Pancreas (tissue), 10 donors: ENCODE measurements around the gene CCDC148. TPM values are rescaled to one million over a fixed set of nuclear protein-coding genes. Genes with fewer than 3 reads are reported as not detected.
"Not testable (repeated sequence)": the region's sequence is repeated elsewhere in the genome, so short reads cannot be mapped to it uniquely, and the experiment has no call there.

Source experiments
- ATAC-seq, 4 donors: fragments of 200-7000 bp; cut with Tn5 transposase; one replicate each; pipeline versions ENCODE4 v1.8.0 to v1.9.1; 2020; ENCODE audit warnings: mild to moderate bottlenecking in 4 of 4, moderate library complexity in 4 of 4
- DNase-seq, 6 donors: peaks; one replicate each; pipeline ENCODE4 v3.0.0-alpha.2; 2020
- FAIRE-seq: peaks from 2 replicates; lab custom pipeline; 2012; peaks lifted over from hg19 to GRCh38; lab: Jason Lieb, UNC
- H3K27ac ChIP-seq, 4 donors: fragments of 200-600 bp; sonication (generic); 1 replicate in 3 of 4; 2 replicates in 1 of 4; pipeline versions ENCODE4 v1.5.0 to v1.8.0; 2020
- H3K27me3 ChIP-seq, 4 donors: fragments of 200-600 bp; one replicate each; pipeline ENCODE4 v1.8.0; 2021
- H3K36me3 ChIP-seq, 3 donors: fragments of 200-600 bp; sonication (generic) in 1 of 3; one replicate each; pipeline versions ENCODE4 v1.5.0 to v1.8.0; 2020 to 2021
- H3K4me1 ChIP-seq, 3 donors: fragments of 200-600 bp; one replicate each; pipeline ENCODE4 v1.8.0; 2021
- H3K4me3 ChIP-seq, 4 donors: fragments of 200-600 bp; sonication (generic) in 2 of 4; one replicate each; pipeline versions ENCODE4 v1.5.0 to v1.8.0; 2020 to 2021
- H3K9me3 ChIP-seq, 4 donors: fragments of 200-600 bp; one replicate each; pipeline ENCODE4 v1.8.0; 2021
- CTCF ChIP-seq, 4 donors: fragments of 200-600 bp; sonication (generic) in 3 of 4; IDR thresholded peaks; one replicate each; pipeline versions ENCODE4 v1.5.0 to v1.8.0; 2021; ENCODE audit warnings: antibody characterized with exemption in 4 of 4
- WGBS, 2 donors: extraction: QIAGEN DNeasy Blood & Tissue Kit; methylation state at CpG; one replicate each; pipeline ENCODE4 v1.1.7; 2013; 5-methylcytosine and 5-hydroxymethylcytosine counted together
- intact Hi-C, 3 donors: fragments of 100-400 bp; cut with DNase I; formaldehyde crosslinking; loops; one replicate each; pipeline versions ENCODE4 v1.11.1 to v1.14.2; 2022
- polyA plus RNA-seq, 2 donors: library from polyadenylated mRNA; stranded (reverse); fragments of 200-250 nt; gene quantifications; one replicate each; pipeline ENCODE4 v1.2.3, GENCODE V29; 2013
- total RNA-seq, 6 donors: library from RNA; stranded (reverse); fragmentation: NEBNext Ultra II Directional in 4 of 6; extraction: Animal tissue kit (Norgen Biotek cat#: 25700) in 4 of 6; gene quantifications; one replicate each; pipeline versions ENCODE4 v1.2.1 to v1.2.4, GENCODE V29; 2021 to 2023
- donor health status: healthy with polysubstance abuse.
- donor health status: DM: no; HTN: no; CAD: no; lungs with moderate emphysema.
- donor health status: DM: no; HTN: no; CAD: no.
- donor health status: control.
- donor health status: control.
- donor health status: Bipolar disorder and iron deficiency.
- donor health status: DM: yes; HTN: yes; CAD: no.
- donor health status: DM: no; HTN: no; CAD: no.
- donor health status: DM: no; HTN: no; CAD: no.
- donor health status: DM: yes; HTN: yes; CAD: no.

Gene CCDC148
- total and polyA plus RNA-seq, 8 donors = 0.38 to 1.5 (median 0.79) TPM

GRCh38 chr2:158339513-158339912 lies 117.0 kb downstream of the CCDC148 start:
- ATAC-seq = no peak
- FAIRE-seq = no peak
- Histone ChIP-seq H3K9me3 (no peaks in the 10 kb centered on the region), H3K4me3 (no peak overlapping the region), H3K4me1 (no peaks in the 10 kb centered on the region), H3K27me3 (no peaks in the 10 kb centered on the region), H3K36me3 (no peaks in the 10 kb centered on the region), H3K27ac (no peak overlapping the region)
- DNase-seq = no peak
- intact Hi-C loops = no loop called here
- no peak for TF ChIP-seq CTCF (IDR thresholded peaks at IDR 0.05)

- TF ChIP-seq CTCF (IDR thresholded peaks at IDR 0.05) = no peak
- no peaks in the 10 kb centered on the region for H3K27me3 ChIP-seq
- DNase-seq (no peak), FAIRE-seq (no peak), ATAC-seq (no peak)
- H3K4me1 ChIP-seq = no peaks in the 10 kb centered on the region
- H3K27ac ChIP-seq = no peak overlapping the region
- H3K9me3 ChIP-seq = no peaks in the 10 kb centered on the region
- intact Hi-C loops = no loop called here
- H3K4me3 ChIP-seq = no peak overlapping the region
- H3K36me3 ChIP-seq = no peaks in the 10 kb centered on the region
Observed at GRCh38 chr2:158337018-158337417, 119.5 kb downstream of the CCDC148 start.

GRCh38 chr2:158331799-158332198 lies 124.8 kb downstream of the CCDC148 start:
- intact Hi-C loops, H3K27me3 ChIP-seq, H3K9me3 ChIP-seq, H3K4me3 ChIP-seq, ATAC-seq, DNase-seq, H3K27ac ChIP-seq, FAIRE-seq, H3K36me3 ChIP-seq, H3K4me1 ChIP-seq: not testable (repeated sequence)
- 60 to 69% methylated on average over 1 to 2 of the region's 2 CpGs for WGBS, 2 donors

- no peaks in the 10 kb centered on the region for H3K4me1 ChIP-seq
- ATAC-seq = no peak
- 20 to 42% methylated on average over 2 of the region's 2 CpGs for WGBS, 2 donors
- intact Hi-C loops = no loop called here
- no peak overlapping the region for H3K4me3 ChIP-seq
- no peak for TF ChIP-seq CTCF (IDR thresholded peaks at IDR 0.05)
- FAIRE-seq = no peak
- H3K36me3 ChIP-seq = no peaks in the 10 kb centered on the region
- H3K27ac ChIP-seq = no peak overlapping the region
- H3K9me3 ChIP-seq = no peaks in the 10 kb centered on the region
- H3K27me3 ChIP-seq = no peaks in the 10 kb centered on the region
- DNase-seq = no peak
Observed at GRCh38 chr2:158325782-158326340, 130.7 kb downstream of the CCDC148 start.

- ATAC-seq = no peak
- no peak overlapping the region for H3K4me3 ChIP-seq
- DNase-seq = no peak
- intact Hi-C loops = no loop called here
- TF ChIP-seq CTCF (IDR thresholded peaks at IDR 0.05) = no peak
- WGBS, 2 donors = 85 to 89% methylated on average over 5 of the region's 5 CpGs
- no peak for FAIRE-seq
- H3K27me3 ChIP-seq = no peaks in the 10 kb centered on the region
- no peaks in the 10 kb centered on the region for H3K36me3 ChIP-seq
- no peaks in the 10 kb centered on the region for H3K9me3 ChIP-seq
- H3K27ac ChIP-seq = no peak overlapping the region
- no peaks in the 10 kb centered on the region for H3K4me1 ChIP-seq
Observed at GRCh38 chr2:158325031-158325781, 131.3 kb downstream of the CCDC148 start.
